Muscle layer of colon (tissue), 2 donors: ENCODE measurements around the gene PTPRD.

Source experiments
- H3K27ac ChIP-seq: one replicate; pipeline ENCODE4 v1.7.0; 2013; ENCODE audit warnings: low read depth, mild to moderate bottlenecking, low read length, moderate library complexity
- H3K27me3 ChIP-seq, 2 donors: one replicate each; pipeline ENCODE4 v1.7.0; 2013; ENCODE audit warnings: low read length in 2 of 2, mild to moderate bottlenecking in 2 of 2; ENCODE audit not compliant: insufficient read depth in 2 of 2, control insufficient read depth in 1 of 2
- H3K36me3 ChIP-seq: one replicate; pipeline ENCODE4 v1.7.0; 2013; ENCODE audit warnings: mild to moderate bottlenecking, low read length; ENCODE audit not compliant: insufficient read depth
- H3K4me1 ChIP-seq: one replicate; pipeline ENCODE4 v1.7.0; 2013; ENCODE audit warnings: mild to moderate bottlenecking, low read length; ENCODE audit not compliant: insufficient read depth
- H3K4me3 ChIP-seq, 2 donors: one replicate each; pipeline ENCODE4 v1.7.0; 2013; ENCODE audit warnings: low read length in 2 of 2, low read depth in 1 of 2, mild to moderate bottlenecking in 1 of 2, moderate library complexity in 1 of 2
- H3K9ac ChIP-seq: one replicate; pipeline ENCODE4 v1.7.0; 2013; ENCODE audit warnings: low read length
- H3K9me3 ChIP-seq: one replicate; pipeline ENCODE4 v1.7.0; 2013; ENCODE audit warnings: mild to moderate bottlenecking, low read length
- donor health status: abdominal sarcoma.
- donor health status: Adenocarcinoma of cecum.

The PTPRD gene

GRCh38 chr9:8570776-8571175 lies 2042.0 kb downstream of the PTPRD start:
- no peak overlapping the region for H3K9ac ChIP-seq
- no peak overlapping the region for H3K27ac ChIP-seq
- no peaks in the 10 kb centered on the region for H3K4me1 ChIP-seq
- no peaks in the 10 kb centered on the region for H3K27me3 ChIP-seq
- no peaks in the 10 kb centered on the region for H3K36me3 ChIP-seq
- no peak overlapping the region for H3K4me3 ChIP-seq
- H3K9me3 ChIP-seq: no peaks in the 10 kb centered on the region

- Histone ChIP-seq H3K36me3 (no peaks in the 10 kb centered on the region), H3K27ac (no peak overlapping the region), H3K9me3 (no peaks in the 10 kb centered on the region), H3K27me3 (no peaks in the 10 kb centered on the region), H3K9ac (no peak overlapping the region), H3K4me1 (no peaks in the 10 kb centered on the region), H3K4me3 (no peak overlapping the region)
These were observed 2043.0 kb downstream of the PTPRD start for GRCh38 chr9:8569823-8570222.

GRCh38 chr9:8567963-8568579 lies 2044.7 kb downstream of the PTPRD start:
- Histone ChIP-seq H3K36me3 (no peaks in the 10 kb centered on the region), H3K27me3 (no peaks in the 10 kb centered on the region), H3K27ac (no peak overlapping the region), H3K9me3 (no peaks in the 10 kb centered on the region), H3K9ac (no peak overlapping the region), H3K4me3 (no peak overlapping the region), H3K4me1 (no peaks in the 10 kb centered on the region)

DNA sequence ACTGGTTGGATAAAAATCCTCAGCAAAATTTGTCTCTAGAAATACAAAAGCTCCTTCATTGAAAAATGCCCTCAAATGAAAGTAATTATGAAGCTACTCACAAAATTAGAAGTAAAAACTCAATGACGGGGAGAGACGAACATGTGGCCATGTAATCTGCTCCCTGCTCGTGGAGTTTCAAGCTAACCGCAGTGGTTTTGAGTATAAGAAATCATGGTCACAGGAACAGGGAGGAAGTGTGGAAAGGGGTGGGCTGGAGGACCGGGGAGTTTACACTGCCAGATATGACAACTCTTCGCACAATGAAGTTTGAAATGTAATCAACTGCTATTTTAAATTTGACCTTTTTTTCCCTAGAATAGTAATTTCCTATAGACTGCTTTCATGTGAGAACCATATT lies 2047.8 kb downstream of the PTPRD start:
- Histone ChIP-seq H3K27ac (no peak overlapping the region), H3K4me1 (no peaks in the 10 kb centered on the region), H3K4me3 (no peak overlapping the region), H3K36me3 (no peaks in the 10 kb centered on the region), H3K9ac (no peak overlapping the region), H3K9me3 (no peaks in the 10 kb centered on the region), H3K27me3 (no peaks in the 10 kb centered on the region)

DNA sequence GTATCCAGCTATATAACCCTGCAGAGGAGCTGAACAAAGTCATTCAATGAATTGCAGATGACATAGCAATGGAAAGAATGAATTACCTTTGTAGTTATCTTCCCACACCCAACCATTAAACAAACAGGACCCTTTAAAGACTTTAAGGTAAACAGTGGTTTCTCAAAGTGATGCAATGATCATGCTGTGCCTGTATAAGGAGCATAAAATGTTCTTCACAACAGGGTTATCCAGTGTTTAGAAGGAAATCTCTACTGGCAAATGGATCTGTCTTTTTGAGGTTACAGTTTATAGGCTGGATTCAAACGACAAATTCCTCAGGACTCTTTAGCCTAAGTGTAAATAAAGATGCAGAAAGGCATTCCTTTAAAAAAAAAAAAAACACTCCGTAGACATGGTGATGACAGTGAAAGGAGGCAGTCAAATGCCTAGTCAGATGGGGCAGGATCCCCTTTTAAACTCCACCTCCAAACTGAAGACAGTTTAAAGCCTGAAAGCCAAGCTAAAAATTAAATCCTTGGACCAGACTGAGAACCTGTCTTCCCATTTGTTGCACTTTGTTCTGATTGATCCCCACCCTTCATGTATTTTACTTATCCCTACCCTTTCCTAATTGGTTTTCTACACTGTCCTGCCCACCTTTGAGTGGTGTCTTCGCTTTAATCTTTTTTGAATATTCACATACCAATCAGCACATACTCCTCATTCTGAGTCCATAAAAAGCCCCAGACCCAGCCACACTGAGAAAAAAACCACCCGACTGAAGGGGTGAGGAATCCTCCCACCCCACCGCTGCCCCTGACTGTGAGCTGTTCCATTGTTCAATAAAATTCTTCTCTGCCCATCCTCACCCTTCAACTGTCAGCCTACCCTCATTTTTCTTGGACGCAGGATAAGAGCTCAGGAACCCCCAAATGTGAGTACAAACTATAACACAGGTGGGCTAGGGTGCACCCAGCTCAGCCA lies 2052.0 kb downstream of the PTPRD start:
- Histone ChIP-seq H3K27me3 (no peaks in the 10 kb centered on the region), H3K27ac (no peak overlapping the region), H3K4me1 (no peaks in the 10 kb centered on the region), H3K36me3 (no peaks in the 10 kb centered on the region), H3K9me3 (no peaks in the 10 kb centered on the region), H3K9ac (no peak overlapping the region), H3K4me3 (no peak overlapping the region)

GRCh38 chr9:8558176-8558575 lies 2054.6 kb downstream of the PTPRD start:
- Histone ChIP-seq H3K36me3 (no peaks in the 10 kb centered on the region), H3K9me3 (no peaks in the 10 kb centered on the region), H3K4me3 (no peak overlapping the region), H3K27me3 (no peaks in the 10 kb centered on the region), H3K27ac (no peak overlapping the region), H3K9ac (no peak overlapping the region), H3K4me1 (no peaks in the 10 kb centered on the region)

GRCh38 chr9:8555762-8556500 lies 2056.9 kb downstream of the PTPRD start:
- Histone ChIP-seq H3K27me3 (no peaks in the 10 kb centered on the region), H3K4me3 (no peak overlapping the region), H3K36me3 (no peaks in the 10 kb centered on the region), H3K9ac (no peak overlapping the region), H3K4me1 (no peaks in the 10 kb centered on the region), H3K9me3 (no peaks in the 10 kb centered on the region), H3K27ac (no peak overlapping the region)

DNA sequence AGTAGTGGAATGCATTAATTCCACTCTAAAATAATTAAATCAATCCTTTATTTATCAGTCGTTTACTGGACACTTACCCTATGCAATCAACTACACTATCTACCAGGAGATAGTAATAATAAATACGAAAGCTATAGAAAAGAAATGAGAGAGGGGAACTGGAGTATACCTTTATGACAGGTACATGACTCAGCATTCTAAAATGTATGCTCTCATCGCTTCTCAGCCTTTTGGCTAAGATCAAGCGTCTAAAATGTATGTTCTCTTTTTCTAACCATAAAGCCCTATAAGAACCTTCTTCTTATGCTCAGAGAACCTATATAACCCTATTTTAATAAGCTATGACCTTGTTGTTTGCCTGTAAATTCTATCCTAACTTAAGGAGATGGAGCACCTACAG lies 2059.4 kb downstream of the PTPRD start:
- Histone ChIP-seq H3K9me3 (no peaks in the 10 kb centered on the region), H3K4me3 (no peak overlapping the region), H3K27ac (no peak overlapping the region), H3K4me1 (no peaks in the 10 kb centered on the region), H3K36me3 (no peaks in the 10 kb centered on the region), H3K9ac (no peak overlapping the region), H3K27me3 (no peaks in the 10 kb centered on the region)

GRCh38 chr9:8552732-8553131 lies 2060.1 kb downstream of the PTPRD start:
- no peaks in the 10 kb centered on the region for H3K36me3 ChIP-seq
- no peak overlapping the region for H3K27ac ChIP-seq
- no peaks in the 10 kb centered on the region for H3K27me3 ChIP-seq
- H3K9ac ChIP-seq: no peak overlapping the region
- no peaks in the 10 kb centered on the region for H3K4me1 ChIP-seq
- no peak overlapping the region for H3K4me3 ChIP-seq
- no peaks in the 10 kb centered on the region for H3K9me3 ChIP-seq

GRCh38 chr9:8549214-8549613 lies 2063.6 kb downstream of the PTPRD start:
- H3K27ac ChIP-seq: no peak overlapping the region
- no peak overlapping the region for H3K4me3 ChIP-seq
- H3K4me1 ChIP-seq: no peaks in the 10 kb centered on the region
- H3K36me3 ChIP-seq: no peaks in the 10 kb centered on the region
- no peak overlapping the region for H3K9ac ChIP-seq
- H3K9me3 ChIP-seq: no peaks in the 10 kb centered on the region
- H3K27me3 ChIP-seq: no peaks in the 10 kb centered on the region

- Histone ChIP-seq H3K27me3 (no peaks in the 10 kb centered on the region), H3K9me3 (no peaks in the 10 kb centered on the region), H3K4me3 (no peak overlapping the region), H3K4me1 (no peaks in the 10 kb centered on the region), H3K27ac (no peak overlapping the region), H3K36me3 (no peaks in the 10 kb centered on the region), H3K9ac (no peak overlapping the region)
These were observed 2069.6 kb downstream of the PTPRD start for GRCh38 chr9:8543219-8543618.
